NOMO-1 treated with DMSO at 0.1 percent for 48 hours (cell line): Measurements from ENCODE around the gene FBXO2.

ENCODE experiments used
- DNase-seq: peaks from one replicate; lab custom pipeline; 2025; ENCODE audit not compliant: unreplicated experiment; lab: John Stamatoyannopoulos, UW

Gene FBXO2

DNA sequence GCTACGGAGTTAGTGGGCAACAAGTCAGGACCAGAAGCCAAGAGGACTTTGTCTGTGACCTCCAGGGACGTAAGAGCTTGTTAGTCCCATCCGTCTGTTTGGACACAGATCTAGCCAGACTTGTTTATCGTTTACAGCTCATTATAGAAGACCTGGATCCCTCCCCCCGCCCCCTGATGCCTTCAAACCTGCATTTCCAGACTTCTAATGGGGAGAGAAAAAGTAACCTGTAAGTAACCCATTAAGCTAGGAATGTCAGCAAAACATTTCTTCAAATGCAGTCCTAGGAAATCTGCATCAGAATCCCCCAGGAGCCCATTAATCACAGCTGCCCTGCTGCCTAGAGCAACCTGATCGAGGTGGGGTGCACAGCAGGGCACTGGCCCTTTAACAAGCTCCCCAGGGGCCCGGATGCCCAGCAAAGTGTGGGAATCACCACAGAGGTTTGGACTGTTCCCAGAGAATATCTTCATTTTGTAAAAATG, 28.1 kb upstream of the FBXO2 start:
- DNase-seq: no peak

DNA sequence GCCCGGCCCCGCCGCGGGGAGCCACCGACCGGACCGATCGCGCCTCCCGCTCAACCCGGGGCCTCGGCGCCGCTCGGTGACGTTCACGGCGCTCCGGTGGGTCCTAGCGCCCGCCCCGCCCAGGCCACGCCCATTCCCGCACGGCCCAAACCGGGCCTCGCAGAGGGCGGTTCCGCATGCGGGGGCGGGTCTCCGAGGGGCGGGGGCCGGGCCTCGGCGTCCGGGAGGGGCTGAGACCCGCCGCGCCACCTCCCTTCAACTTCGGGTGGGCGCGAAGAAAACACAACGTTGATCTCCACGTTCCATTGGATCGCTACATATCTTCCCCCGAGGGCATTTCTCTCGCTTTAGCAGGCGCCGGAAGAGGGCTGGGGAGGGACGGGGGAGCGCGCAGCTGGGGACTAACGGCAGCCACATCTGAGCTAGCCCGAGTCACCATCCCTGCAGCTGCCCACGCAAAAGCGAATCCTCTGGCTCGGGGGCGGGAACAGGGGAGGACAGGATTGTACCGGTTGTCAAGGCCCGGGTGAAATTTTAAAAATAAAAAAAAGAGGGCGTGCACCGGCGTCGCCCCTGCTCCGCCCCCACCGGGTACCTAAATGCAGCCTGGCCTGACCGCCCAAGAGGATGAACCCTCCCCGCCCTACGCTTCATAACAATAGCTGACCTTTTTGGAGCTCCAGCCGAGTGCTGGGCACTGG, 27.0 kb upstream of the FBXO2 start, which contains the start of gene MAD2L2:
Gene MAD2L2 (minus strand): TSS at position 78 of the 701 bp plus-strand sequence. CDS start 547 bp downstream, outside the sequence.
- DNase-seq: peak; percentile 80

DNA sequence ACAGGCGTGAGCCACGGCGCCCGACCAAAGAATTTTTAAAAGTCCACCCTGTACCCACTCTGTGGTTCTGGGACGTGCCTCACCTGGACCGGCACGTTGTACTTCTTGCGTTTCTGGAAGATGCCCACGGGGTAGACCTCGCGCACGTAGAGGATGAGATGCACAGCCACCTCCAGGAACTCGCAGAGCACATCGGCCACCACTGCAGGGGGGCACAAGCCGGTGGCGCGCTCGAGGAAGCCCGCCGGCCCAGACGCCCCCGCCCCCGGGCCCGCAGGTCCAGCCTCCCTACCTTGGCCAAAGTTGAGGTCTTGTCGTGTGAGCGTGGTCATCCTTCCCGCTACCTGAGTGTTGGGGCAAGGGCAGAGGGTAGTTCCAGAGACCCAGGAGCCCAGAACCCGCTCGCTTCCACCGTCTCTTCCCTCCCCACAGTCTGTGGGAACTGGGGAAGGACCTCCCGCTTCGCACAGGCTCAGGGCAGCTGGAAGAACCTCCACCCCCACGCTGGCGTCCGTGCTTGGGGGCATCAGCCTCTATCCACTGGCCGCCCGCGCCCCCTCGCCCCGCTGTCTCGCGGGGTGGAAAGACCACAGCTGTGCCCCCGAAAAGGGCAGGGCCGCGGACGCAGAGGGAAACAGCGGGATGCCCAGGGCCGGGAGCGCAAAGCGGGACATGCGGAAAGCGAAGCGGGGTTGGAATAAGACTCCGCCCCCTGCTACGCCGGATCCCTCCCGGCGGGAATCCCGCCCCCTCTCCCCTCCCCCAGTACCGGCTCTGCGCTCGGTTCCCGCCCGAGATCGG, 26.2 kb upstream of the FBXO2 start:
- DNase-seq: no peak

DNA sequence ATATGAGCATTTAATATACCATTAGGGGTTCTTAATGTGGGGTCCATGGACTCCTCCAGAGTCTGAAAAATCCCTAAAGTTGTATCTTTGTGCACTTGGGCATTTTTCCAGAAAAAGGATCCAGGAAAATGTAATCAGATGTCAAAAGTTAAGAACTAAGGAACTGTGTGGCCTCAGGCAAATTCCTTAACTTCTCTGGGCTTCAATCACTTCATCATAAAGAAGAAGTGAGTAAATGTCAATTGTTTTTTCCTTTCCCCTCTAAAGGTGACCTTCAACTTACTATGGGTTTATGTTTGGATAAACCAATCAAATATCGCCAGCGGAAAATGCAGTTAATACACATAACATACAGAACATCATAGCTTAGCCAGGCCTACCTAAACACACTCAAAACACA, 24.2 kb upstream of the FBXO2 start:
- DNase-seq: no peak

DNA sequence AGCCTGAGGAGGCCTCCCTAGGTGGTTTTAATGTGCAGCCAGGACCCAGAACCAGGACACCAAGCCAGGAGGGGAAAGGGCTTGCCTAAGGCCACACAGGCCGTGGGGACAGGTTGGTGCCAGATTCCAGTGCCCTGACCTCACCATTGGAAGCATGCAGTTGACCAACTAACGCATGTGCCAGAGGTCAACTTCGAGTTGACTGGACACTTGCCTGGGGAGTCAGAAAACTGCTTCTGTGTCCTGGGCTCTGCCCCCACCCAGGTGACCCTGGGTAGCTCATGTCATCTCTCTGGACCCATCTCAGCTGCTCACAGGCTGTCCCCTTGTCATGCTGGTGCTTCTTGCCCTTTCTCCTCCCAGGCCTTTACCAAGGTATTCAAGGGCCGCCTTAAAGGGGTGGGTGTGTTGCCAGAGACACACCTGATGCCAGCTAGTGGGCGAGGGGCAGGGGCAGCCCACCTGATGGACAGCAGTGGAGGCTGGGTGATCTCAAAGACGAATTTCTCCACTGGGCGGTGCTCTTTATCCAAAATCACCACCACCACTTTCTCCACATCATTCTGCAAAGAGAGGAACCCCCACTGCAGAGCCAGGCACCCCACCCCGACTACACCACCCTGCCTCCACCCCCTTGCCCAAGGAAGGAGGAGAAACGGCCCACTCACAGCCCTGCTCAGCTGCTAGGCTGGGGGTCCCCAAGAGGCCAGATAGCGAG, 22.3 kb upstream of the FBXO2 start:
- no peak for DNase-seq

DNA sequence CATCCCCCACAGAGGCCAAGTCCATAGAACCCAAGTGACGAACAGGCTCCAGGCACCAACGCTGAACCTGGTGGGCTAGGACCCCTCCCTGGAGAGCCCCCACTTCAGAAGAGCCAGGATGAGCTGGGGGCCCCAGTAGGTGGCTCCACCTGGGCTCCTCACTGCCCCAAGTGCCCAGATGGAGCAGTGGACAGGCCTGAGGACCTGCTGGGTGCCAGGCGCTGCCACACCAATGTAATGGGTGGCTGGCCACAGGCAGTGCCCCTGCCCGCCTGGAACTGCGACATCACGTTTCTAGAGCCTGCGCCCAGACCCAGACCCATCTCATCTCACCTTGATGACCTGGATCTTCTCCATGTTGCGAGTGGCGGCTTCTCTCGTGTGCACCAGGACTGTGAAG, 21.1 kb upstream of the FBXO2 start:
- no peak for DNase-seq

DNA sequence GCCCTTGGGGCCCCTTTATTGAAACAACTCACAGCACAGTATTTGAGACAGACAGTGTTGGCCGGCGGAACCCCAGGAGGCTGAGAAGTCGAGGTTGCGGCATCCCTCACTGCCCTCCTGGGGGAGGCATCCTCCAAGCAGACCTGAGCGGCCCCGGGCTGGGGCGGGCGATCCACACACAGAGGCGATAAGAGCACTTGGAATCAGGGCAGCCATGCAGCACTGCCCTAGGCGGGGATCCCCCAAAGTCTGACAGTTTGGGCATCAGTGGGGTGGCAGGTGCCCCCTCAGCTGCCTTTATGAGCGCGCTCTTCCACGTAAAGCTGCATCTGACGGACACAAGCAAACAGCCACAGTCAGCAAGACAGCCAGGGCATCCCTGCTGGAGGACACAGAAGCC, 20.3 kb upstream of the FBXO2 start:
- no peak for DNase-seq

DNA sequence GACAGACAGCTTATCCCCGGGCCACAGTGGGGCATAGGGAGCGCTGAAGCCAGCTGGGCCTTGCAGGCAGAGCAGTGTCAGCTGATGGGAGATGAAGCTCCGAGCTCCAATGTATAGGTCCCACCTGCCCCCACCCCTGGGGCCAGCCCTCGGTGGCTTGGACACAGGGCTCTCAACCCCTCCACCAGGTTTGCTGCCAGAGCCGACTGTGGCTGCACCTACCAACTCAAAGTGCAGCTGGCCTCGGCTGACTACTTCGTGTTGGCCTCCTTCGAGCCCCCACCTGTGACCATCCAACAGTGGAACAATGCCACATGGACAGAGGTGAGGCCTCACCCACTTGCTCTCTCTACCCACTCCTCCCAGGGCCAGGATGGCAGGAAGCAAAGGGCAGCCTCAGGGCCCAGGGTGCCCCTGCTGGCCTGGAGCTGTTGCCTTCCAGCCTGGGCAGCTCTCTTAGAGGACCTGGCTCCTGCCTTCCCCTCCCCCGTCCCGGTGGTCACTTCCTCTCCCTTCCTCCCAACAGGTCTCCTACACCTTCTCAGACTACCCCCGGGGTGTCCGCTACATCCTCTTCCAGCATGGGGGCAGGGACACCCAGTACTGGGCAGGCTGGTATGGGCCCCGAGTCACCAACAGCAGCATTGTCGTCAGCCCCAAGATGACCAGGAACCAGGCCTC, 19.0 kb upstream of the FBXO2 start:
- DNase-seq: no peak

DNA sequence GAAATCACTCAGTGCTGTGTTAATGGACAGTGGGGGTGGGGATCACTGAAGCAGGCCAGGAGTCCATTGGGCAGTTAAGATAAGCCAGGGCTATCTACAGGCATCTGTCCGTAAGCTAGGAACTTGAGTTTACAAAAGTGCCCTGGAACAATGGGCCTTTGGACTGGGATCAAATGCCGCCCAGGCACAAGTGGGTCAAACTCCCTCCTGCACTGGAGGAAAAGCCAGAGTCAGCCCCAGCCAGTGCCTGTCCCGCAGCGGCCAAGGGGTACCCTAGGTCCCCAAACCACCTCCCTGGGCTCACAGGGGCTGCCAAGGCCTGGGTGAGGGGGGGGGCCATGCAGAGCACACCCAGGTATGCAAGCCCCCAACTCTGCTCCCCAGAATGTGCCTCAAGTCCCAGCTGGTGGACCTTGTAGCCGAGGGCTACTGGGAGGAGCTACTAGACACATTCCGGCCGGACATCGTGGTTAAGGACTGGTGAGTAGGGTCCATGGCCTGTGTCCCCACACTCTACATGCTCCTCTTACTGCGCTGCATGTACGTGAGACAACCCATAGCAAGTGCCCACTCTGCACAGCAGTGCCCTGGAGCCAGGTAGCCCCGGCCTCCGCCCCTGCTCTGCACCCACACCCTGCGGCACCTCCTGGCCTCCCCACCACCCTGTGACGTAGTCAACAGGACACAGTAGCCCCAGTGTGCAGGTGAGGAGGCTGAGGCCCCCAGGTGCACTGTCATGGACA, 17.5 kb upstream of the FBXO2 start:
- no peak for DNase-seq

DNA sequence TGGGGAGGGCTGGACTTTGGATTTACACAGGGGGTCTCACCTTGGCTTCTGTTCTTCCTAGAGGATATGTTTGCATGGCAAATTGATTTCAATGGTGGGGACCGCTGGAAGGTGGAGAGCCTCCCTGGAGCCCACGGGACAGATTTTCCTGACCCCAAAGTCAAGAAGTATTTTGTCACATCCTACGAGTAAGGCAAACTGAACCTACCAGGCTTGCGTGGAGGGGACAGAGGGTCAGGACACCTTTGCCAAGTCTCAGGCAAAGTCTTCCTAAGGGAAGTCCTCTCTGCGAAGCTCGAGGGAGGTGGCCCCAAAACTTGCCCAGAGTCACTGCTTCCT, 16.9 kb upstream of the FBXO2 start:
- no peak for DNase-seq

DNA sequence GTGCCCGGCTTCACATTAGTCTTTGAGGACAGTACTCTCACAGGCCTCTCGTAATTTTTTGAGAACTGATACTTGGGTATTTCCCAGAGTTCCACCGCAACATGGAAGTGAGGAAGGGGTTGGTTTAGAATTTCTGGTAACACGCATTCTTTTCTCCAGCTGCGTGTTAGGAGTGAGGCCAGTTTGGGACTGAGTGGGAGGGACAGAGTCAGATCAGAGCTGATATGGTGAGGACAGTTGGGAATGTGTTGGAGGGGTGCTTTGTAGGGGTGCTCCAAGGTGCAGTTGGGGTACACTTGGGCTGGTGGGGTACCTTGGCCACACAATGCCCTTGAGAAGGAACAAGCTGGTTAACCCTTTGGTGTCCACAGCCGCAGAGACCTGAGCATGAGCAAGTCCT, 16.5 kb upstream of the FBXO2 start:
- DNase-seq: no peak

DNA sequence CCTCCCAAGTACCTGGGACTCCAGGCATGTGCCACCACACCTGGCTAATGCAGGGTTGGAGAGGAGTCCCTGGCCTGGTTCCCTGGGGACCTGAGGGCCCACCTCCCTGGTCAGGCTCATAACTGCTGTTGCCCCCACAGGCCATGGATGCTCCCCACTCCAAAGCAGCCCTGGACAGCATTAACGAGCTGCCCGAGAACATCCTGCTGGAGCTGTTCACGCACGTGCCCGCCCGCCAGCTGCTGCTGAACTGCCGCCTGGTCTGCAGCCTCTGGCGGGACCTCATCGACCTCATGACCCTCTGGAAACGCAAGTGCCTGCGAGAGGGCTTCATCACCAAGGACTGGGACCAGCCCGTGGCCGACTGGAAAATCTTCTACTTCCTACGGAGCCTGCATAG, 14.3 kb upstream of the FBXO2 start:
- DNase-seq: no peak

DNA sequence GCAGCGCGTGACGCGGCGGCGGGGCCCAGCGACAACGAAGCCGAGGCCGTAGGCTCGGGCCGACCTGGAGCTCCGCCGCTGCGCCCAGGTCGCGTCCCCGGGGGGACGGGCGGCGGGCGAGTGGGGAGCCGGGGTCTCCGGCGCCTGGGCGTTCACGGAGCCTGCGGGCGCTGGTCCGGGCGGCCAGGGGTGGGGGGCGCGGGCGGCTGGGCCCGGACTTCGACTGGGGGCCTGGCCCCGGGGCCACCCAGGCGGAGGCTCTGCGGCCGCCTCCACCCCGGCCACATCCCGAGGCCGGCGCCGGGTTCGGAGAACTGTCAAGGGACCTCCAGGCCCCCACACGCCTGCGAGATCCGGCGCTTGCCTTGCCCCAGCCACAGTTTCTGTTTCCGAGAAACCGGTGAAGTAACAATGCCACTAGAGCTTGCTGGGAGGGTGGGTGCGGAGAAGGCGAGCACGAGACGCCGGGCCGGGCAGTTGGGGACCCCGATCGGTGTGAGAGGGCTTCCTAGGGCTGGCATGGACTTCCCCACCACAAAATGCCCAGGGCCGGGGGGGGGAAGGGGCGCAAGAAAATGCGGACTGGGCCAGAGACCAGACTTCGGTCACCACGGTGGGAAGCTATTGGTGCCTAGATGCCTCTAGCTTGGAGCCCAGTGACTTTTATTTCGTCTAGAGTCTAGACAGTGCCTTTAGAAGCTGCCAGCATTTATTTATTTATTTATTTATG, 10.3 kb upstream of the FBXO2 start:
- peak; percentile 30 for DNase-seq

DNA sequence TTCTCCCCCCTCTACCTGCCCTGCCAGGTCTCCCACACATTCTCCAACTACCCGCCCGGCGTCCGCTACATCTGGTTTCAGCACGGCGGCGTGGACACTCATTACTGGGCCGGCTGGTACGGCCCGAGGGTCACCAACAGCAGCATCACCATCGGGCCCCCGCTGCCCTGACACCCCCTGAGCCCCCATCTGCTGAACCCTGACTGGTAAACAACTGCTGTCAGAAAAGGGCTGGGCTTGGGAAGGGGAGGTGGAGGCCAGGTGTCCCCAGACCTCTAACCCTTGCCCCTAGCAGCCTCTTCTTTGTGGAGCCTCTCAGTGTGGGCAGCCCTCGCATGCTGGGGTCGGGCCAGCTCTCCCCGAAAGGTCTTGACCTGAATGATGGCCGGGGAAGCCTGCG, 6.9 kb upstream of the FBXO2 start:
- DNase-seq: no peak

DNA sequence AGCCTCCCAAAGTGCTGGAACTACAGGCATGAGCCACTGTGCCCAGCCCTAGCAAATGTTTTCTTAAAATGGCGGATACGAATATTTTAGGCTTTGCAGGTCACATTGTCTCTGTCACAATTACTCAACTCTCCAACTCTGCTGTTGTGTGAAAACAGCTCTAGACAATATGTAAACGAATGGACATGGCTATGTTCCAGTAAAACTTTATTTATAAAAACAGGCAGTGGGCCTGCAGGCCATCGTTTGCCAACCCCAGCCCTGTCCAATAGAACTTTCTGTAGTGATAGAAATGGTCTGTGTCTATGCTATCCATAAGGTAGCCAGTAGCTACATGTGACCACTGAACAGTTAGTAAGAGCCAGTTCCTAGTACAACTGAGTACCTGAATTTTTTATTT, 5.5 kb upstream of the FBXO2 start:
- DNase-seq: no peak

DNA sequence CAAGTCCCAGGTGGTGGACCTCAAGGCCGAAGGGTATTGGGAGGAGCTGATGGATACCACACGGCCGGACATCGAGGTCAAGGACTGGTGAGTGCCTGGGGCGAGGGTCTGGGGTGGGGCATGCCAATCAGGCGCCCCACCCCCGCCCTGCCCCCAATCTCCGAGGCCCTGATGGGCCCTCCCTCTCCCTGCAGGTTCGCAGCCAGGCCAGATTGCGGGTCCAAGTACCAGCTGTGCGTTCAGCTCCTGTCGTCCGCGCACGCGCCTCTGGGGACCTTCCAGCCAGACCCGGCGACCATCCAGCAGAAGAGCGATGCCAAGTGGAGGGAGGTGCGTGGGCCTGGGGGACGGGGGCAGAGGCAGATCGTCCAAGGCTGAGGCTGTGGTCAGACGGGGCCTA, 4.3 kb upstream of the FBXO2 start:
- no peak for DNase-seq

DNA sequence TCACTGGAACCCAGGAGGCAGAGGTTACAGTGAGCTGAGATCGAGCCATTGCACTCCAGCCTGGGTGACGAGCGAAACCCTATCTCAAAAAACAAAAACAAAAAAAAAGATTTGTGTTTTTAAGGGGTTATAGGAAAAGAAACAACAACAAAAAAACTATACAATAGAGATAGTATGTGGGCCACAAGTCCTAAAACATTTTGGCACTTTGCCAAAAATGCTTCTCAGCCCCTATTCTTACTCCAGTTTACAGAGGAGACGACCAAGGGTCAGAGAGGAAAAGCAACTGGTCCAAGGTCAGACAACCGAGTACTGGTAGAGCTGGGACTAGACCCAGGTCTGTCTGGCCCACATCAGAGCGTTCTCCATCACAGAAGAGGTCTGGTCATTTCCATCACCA, 3.4 kb upstream of the FBXO2 start:
- DNase-seq: no peak

DNA sequence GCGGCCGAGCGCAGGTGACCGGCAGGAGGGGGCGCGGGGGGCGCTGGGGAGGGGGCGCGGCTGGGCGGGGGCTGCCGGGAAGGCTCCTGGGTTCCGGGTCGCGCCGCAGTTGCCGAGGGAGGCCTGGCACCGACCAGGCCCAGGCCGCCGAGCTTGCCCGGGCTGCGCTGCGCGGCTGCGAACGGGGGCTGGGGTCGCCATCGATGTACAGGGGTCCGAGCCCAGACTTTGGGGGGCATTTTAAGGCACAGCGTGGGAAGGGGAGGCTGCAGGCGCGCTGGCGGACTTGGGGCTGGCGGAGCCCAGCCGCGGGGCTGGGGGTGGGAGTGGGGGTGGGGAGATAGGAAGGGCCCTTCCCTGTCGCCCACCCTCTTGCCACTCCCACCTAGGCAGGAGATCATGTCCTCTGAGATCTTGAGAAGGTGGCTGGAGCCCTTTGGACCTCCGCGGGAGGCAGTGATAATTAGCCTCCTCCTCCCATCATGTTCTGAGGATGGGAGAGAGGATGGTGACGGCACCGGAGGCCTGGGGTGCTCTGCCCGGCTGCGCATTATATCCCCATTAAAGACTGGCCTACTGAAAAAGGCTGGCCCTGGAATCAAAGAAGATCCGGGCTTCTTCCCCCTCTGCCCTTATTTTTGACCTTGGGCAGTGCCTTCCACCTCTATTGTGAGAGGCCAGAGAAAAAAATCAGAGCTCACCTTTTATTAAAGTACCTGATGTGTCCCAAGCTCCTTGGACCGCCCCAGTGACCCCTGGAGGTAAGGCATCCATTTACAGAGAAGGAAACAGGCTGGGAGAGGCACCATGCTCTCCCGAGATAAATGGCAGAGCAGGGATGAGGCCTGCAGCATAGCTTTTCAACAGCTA, 945 bp upstream of the FBXO2 start:
- DNase-seq: no peak

DNA sequence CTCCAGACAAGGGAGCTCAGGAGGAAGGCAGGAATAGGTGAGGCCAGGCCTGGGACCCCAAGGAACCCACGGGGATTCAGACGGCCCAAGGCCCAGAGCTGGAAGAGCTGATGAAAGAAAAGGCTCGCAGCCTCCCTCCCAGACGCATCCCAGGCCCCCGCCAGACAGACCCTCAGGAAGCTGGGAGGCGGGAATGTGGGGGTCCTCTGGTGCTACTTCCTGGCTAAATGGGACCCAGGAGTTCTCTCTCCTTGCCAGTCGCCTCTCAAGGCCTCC, 430 bp downstream of the FBXO2 start:
- DNase-seq: no peak
